ENCODE data around the gene TRPM8.

- TF ChIP-seq CTCF (IDR thresholded peaks at IDR 0.05; ENCODE audit: low read depth, low read length) = no peak
- no peak for TF ChIP-seq POLR2A (IDR thresholded peaks at IDR 0.05; ENCODE audit: extremely low read depth, insufficient read length)
- no peak for TF ChIP-seq MYC (IDR thresholded peaks at IDR 0.05; ENCODE audit: low read depth, low read length)
- no peak for TF ChIP-seq MAX (IDR thresholded peaks at IDR 0.05; ENCODE audit: low read depth, low read length)
These were observed 75.5 kb downstream of the TRPM8 start for GRCh38 chr2:233992513-233993217.

Data from NB4 (cell line).